CD8-positive, alpha-beta memory T cell (primary cell): ENCODE results near the gene RPGRIP1L. TPM values are rescaled to one million over a fixed set of nuclear protein-coding genes. Genes with fewer than 3 reads are reported as not detected.
A peak's percentile ranks its signal among the peaks of the same experiment; 100 is the strongest.

Source experiments
- CTCF ChIA-PET: fragments of 350-600 bp; sonication (Branson Sonifier 250); formaldehyde crosslinking; loops from one replicate; lab custom pipeline; 2021; ENCODE audit warnings: antibody characterized with exemption; lab: Charles Lee
- POLR2A ChIA-PET: fragments of 350-600 bp; sonication (Branson Sonifier 250); formaldehyde crosslinking; loops from one replicate; lab custom pipeline; 2021; ENCODE audit warnings: antibody characterized with exemption; lab: Charles Lee
- DNase-seq, 5 donors: peaks; one replicate each; pipeline versions ENCODE4 v3.0.0 to v3.0.0-alpha.2; 2020 to 2022; ENCODE audit warnings: mixed read lengths in 1 of 5
- H3K27ac ChIP-seq: one replicate; pipeline ENCODE4 v1.7.0; 2013; ENCODE audit warnings: low read depth, mild to moderate bottlenecking, low read length, moderate library complexity
- H3K27me3 ChIP-seq: 2 replicates; pipeline ENCODE4 v1.7.0; 2013; ENCODE audit warnings: low read length, mild to moderate bottlenecking; ENCODE audit not compliant: insufficient read depth, poor library complexity, severe bottlenecking
- H3K36me3 ChIP-seq: 2 replicates; pipeline ENCODE4 v1.7.0; 2013; ENCODE audit warnings: mild to moderate bottlenecking, low read length, moderate library complexity; ENCODE audit not compliant: insufficient read depth
- H3K4me1 ChIP-seq: 2 replicates; pipeline ENCODE4 v1.7.0; 2013; ENCODE audit warnings: mild to moderate bottlenecking, low read length, moderate library complexity; ENCODE audit not compliant: insufficient read depth
- H3K4me3 ChIP-seq: 2 replicates; pipeline ENCODE4 v1.7.0; 2013; ENCODE audit warnings: mild to moderate bottlenecking, low read length
- H3K9me3 ChIP-seq: 2 replicates; pipeline ENCODE4 v1.7.0; 2013; ENCODE audit warnings: mild to moderate bottlenecking, low read length
- H3K27ac Mint-ChIP-seq, 8 donors: one replicate each; pipeline ENCODE4 v1.8.0; 2020 to 2021; ENCODE audit warnings: mixed read lengths in 8 of 8, mild to moderate bottlenecking in 6 of 8, inconsistent platforms in 3 of 8, moderate library complexity in 3 of 8
- H3K27me3 Mint-ChIP-seq, 2 donors: one replicate each; pipeline ENCODE4 v1.8.0; 2020 to 2021; ENCODE audit warnings: mixed read lengths in 2 of 2, mild to moderate bottlenecking in 1 of 2, moderate library complexity in 1 of 2
- H3K36me3 Mint-ChIP-seq, 3 donors: one replicate each; pipeline ENCODE4 v1.8.0; 2020 to 2021; ENCODE audit warnings: mixed read lengths in 3 of 3, inconsistent platforms in 1 of 3, mild to moderate bottlenecking in 1 of 3
- H3K4me1 Mint-ChIP-seq, 3 donors: one replicate each; pipeline ENCODE4 v1.8.0; 2020 to 2021; ENCODE audit warnings: mixed read lengths in 3 of 3, inconsistent platforms in 1 of 3, mild to moderate bottlenecking in 1 of 3
- H3K4me3 Mint-ChIP-seq, 7 donors: one replicate each; pipeline ENCODE4 v1.8.0; 2020 to 2021; ENCODE audit warnings: mixed read lengths in 7 of 7, mild to moderate bottlenecking in 6 of 7, moderate library complexity in 4 of 7, inconsistent platforms in 2 of 7
- H3K9me3 Mint-ChIP-seq, 5 donors: one replicate each; pipeline ENCODE4 v1.8.0; 2020 to 2022; ENCODE audit warnings: mixed read lengths in 5 of 5, mild to moderate bottlenecking in 3 of 5, moderate library complexity in 2 of 5, inconsistent platforms in 1 of 5
- polyA plus RNA-seq: library from polyadenylated mRNA; unstranded; fragments of 300-500 nt; fragmentation: Illumina TruSeq; gene quantifications from one replicate; pipeline ENCODE4 v1.2.3, GENCODE V29; 2021
- total RNA-seq, 2 experiments: library from RNA; stranded (reverse); gene quantifications; one replicate each; pipeline ENCODE4 v1.2.3, GENCODE V29; 2021

RPGRIP1L gene
- total and polyA plus RNA-seq, 3 experiments from 2014 or later, result 3.0 to 9.8 (median 9.6) TPM

- no peak overlapping the region for H3K4me3 Mint-ChIP-seq
- Histone ChIP-seq H3K4me1 (no peaks in the 10 kb centered on the region), H3K27me3 (no peaks in the 10 kb centered on the region), H3K27ac (no peak overlapping the region), H3K36me3 (no peaks in the 10 kb centered on the region), H3K9me3 (no peaks in the 10 kb centered on the region), H3K4me3 (no peak overlapping the region)
- CTCF ChIA-PET, result no interaction called here
- H3K4me1 Mint-ChIP-seq, result peaks cover 17 to 67% (median 30%) of the 10 kb centered on the region in 3 donors
- no peaks in the 10 kb centered on the region for H3K9me3 Mint-ChIP-seq
- H3K27ac Mint-ChIP-seq, result no peak overlapping the region
- no peaks in the 10 kb centered on the region for H3K27me3 Mint-ChIP-seq
- peaks cover 0 to 7% (median 5%) of the 10 kb centered on the region in 3 donors for H3K36me3 Mint-ChIP-seq
- POLR2A ChIA-PET, result no interaction called here
- no peak for DNase-seq
Measured at GRCh38 chr16:53726625-53727024, 23.0 kb upstream of the RPGRIP1L start.

- CTCF ChIA-PET, result no interaction called here
- Mint-ChIP-seq H3K9me3 (no peaks in the 10 kb centered on the region), H3K27ac (no peak overlapping the region), H3K4me1 (peaks cover 23 to 63% (median 52%) of the 10 kb centered on the region in 3 donors), H3K4me3 (no peak overlapping the region), H3K36me3 (peaks cover 0 to 11% (median 4%) of the 10 kb centered on the region in 3 donors), H3K27me3 (no peaks in the 10 kb centered on the region)
- H3K27me3 ChIP-seq, result no peaks in the 10 kb centered on the region
- H3K27ac ChIP-seq, result no peak overlapping the region
- no peaks in the 10 kb centered on the region for H3K9me3 ChIP-seq
- POLR2A ChIA-PET, result no interaction called here
- no peaks in the 10 kb centered on the region for H3K36me3 ChIP-seq
- no peak for DNase-seq
- no peaks in the 10 kb centered on the region for H3K4me1 ChIP-seq
- no peak overlapping the region for H3K4me3 ChIP-seq
Measured at GRCh38 chr16:53721017-53721416, 17.4 kb upstream of the RPGRIP1L start.

- no peaks in the 10 kb centered on the region for H3K36me3 ChIP-seq
- peaks cover 0 to 13% (median 5%) of the 10 kb centered on the region in 3 donors for H3K36me3 Mint-ChIP-seq
Measured at GRCh38 chr16:53717577-53717976, 13.9 kb upstream of the RPGRIP1L start.

GRCh38 chr16:53715023-53715384 lies 11.3 kb upstream of the RPGRIP1L start:
- CTCF ChIA-PET, result no interaction called here

More at GRCh38 chr16:53717577-53717976, 13.9 kb upstream of the RPGRIP1L start:
- Histone ChIP-seq H3K4me3 (no peak overlapping the region), H3K27ac (no peak overlapping the region), H3K9me3 (no peaks in the 10 kb centered on the region), H3K27me3 (no peaks in the 10 kb centered on the region), H3K4me1 (no peaks in the 10 kb centered on the region)
- Mint-ChIP-seq H3K9me3 (no peaks in the 10 kb centered on the region), H3K4me1 (peaks cover 33 to 69% (median 64%) of the 10 kb centered on the region in 3 donors), H3K27ac (no peak overlapping the region), H3K27me3 (no peaks in the 10 kb centered on the region), H3K4me3 (no peak overlapping the region)
- POLR2A ChIA-PET, result no interaction called here
- CTCF ChIA-PET, result no interaction called here
- DNase-seq, result no peak

GRCh38 chr16:53714205-53715022 lies 10.8 kb upstream of the RPGRIP1L start:
- no peak for DNase-seq
- POLR2A ChIA-PET, result no interaction called here
- peaks cover 37 to 73% (median 69%) of the 10 kb centered on the region in 3 donors for H3K4me1 Mint-ChIP-seq

More at GRCh38 chr16:53715023-53715384, 11.3 kb upstream of the RPGRIP1L start:
- H3K9me3 ChIP-seq, result no peaks in the 10 kb centered on the region
- H3K4me1 ChIP-seq, result no peaks in the 10 kb centered on the region
- no peak for DNase-seq
- no peaks in the 10 kb centered on the region for H3K36me3 ChIP-seq
- Mint-ChIP-seq H3K27me3 (peaks cover 0 to 1% of the 10 kb centered on the region in 2 donors), H3K4me1 (peaks cover 35 to 75% (median 69%) of the 10 kb centered on the region in 3 donors), H3K27ac (no peak overlapping the region), H3K36me3 (peaks cover 0 to 5% (median 2%) of the 10 kb centered on the region in 3 donors), H3K4me3 (no peak overlapping the region), H3K9me3 (no peaks in the 10 kb centered on the region)
- H3K27me3 ChIP-seq, result no peaks in the 10 kb centered on the region
- H3K27ac ChIP-seq, result no peak overlapping the region
- POLR2A ChIA-PET, result no interaction called here
- H3K4me3 ChIP-seq, result no peak overlapping the region

GRCh38 chr16:53713403-53714204 lies 9.9 kb upstream of the RPGRIP1L start:
- H3K4me1 Mint-ChIP-seq, result peaks cover 38 to 72% (median 67%) of the 10 kb centered on the region in 3 donors
- H3K4me3 Mint-ChIP-seq, result peak overlapping the region in 1 of 7 donors; percentile 1
- H3K9me3 ChIP-seq, result no peaks in the 10 kb centered on the region
- CTCF ChIA-PET, result no interaction called here
- no peaks in the 10 kb centered on the region for H3K27me3 ChIP-seq
- H3K36me3 Mint-ChIP-seq, result peaks cover 0 to 5% (median 5%) of the 10 kb centered on the region in 3 donors
- H3K4me3 ChIP-seq, result no peak overlapping the region
- peak overlapping the region in 1 of 8 donors; percentile 86 for H3K27ac Mint-ChIP-seq
- H3K36me3 ChIP-seq, result no peaks in the 10 kb centered on the region
- H3K9me3 Mint-ChIP-seq, result no peaks in the 10 kb centered on the region
- POLR2A ChIA-PET, result no interaction called here
- H3K27me3 Mint-ChIP-seq, result peaks cover 0 to 1% of the 10 kb centered on the region in 2 donors
- no peaks in the 10 kb centered on the region for H3K4me1 ChIP-seq
- H3K27ac ChIP-seq, result no peak overlapping the region
- no peak for DNase-seq

More at GRCh38 chr16:53714205-53715022, 10.8 kb upstream of the RPGRIP1L start:
- H3K36me3 Mint-ChIP-seq, result peaks cover 0 to 5% (median 2%) of the 10 kb centered on the region in 3 donors
- peak overlapping the region in 2 of 8 donors; percentile 13 to 60 for H3K27ac Mint-ChIP-seq
- peaks cover 0 to 1% of the 10 kb centered on the region in 2 donors for H3K27me3 Mint-ChIP-seq
- no peaks in the 10 kb centered on the region for H3K36me3 ChIP-seq
- CTCF ChIA-PET, result no interaction called here
- no peaks in the 10 kb centered on the region for H3K27me3 ChIP-seq
- no peak overlapping the region for H3K27ac ChIP-seq
- H3K4me3 Mint-ChIP-seq, result no peak overlapping the region
- no peaks in the 10 kb centered on the region for H3K9me3 Mint-ChIP-seq
- no peaks in the 10 kb centered on the region for H3K9me3 ChIP-seq
- H3K4me1 ChIP-seq, result no peaks in the 10 kb centered on the region
- no peak overlapping the region for H3K4me3 ChIP-seq

- CTCF ChIA-PET, result no interaction called here
- H3K27ac Mint-ChIP-seq, result no peak overlapping the region
- no peaks in the 10 kb centered on the region for H3K9me3 Mint-ChIP-seq
Measured at GRCh38 chr16:53712065-53712464, 8.4 kb upstream of the RPGRIP1L start.

GRCh38 chr16:53711390-53711789 lies 7.7 kb upstream of the RPGRIP1L start:
- Histone ChIP-seq H3K4me3 (no peak overlapping the region), H3K9me3 (no peaks in the 10 kb centered on the region), H3K27ac (no peak overlapping the region), H3K27me3 (no peaks in the 10 kb centered on the region), H3K36me3 (no peaks in the 10 kb centered on the region), H3K4me1 (no peaks in the 10 kb centered on the region)
- Mint-ChIP-seq H3K36me3 (peaks cover 8 to 9% (median 9%) of the 10 kb centered on the region in 3 donors), H3K27ac (peak overlapping the region in 1 of 8 donors; percentile 78), H3K4me3 (no peak overlapping the region), H3K9me3 (no peaks in the 10 kb centered on the region), H3K4me1 (peaks cover 42 to 82% (median 70%) of the 10 kb centered on the region in 3 donors), H3K27me3 (peaks cover 0 to 1% of the 10 kb centered on the region in 2 donors)
- CTCF ChIA-PET, result no interaction called here
- DNase-seq, result no peak
- POLR2A ChIA-PET, result no interaction called here

More at GRCh38 chr16:53712065-53712464, 8.4 kb upstream of the RPGRIP1L start:
- Histone ChIP-seq H3K36me3 (no peaks in the 10 kb centered on the region), H3K4me3 (no peak overlapping the region), H3K27ac (no peak overlapping the region), H3K4me1 (no peaks in the 10 kb centered on the region), H3K9me3 (no peaks in the 10 kb centered on the region), H3K27me3 (no peaks in the 10 kb centered on the region)
- Mint-ChIP-seq H3K27me3 (peaks cover 0 to 1% of the 10 kb centered on the region in 2 donors), H3K36me3 (peaks cover 6 to 9% (median 8%) of the 10 kb centered on the region in 3 donors), H3K4me3 (no peak overlapping the region), H3K4me1 (peaks cover 36 to 77% (median 66%) of the 10 kb centered on the region in 3 donors)
- DNase-seq, result no peak
- POLR2A ChIA-PET, result no interaction called here
